HG02588 (cell line): ENCODE measurements around the gene AFG3L2.

Experiments
- ATAC-seq: cut with Tn5 transposase; IDR thresholded peaks from one replicate; pipeline ENCODE4 v1.9.1; 2021; ENCODE audit warnings: mild to moderate bottlenecking, moderate library complexity; ENCODE audit not compliant: unreplicated experiment

AFG3L2 gene

GRCh38 chr18:12327510-12328178 lies 49.4 kb downstream of the AFG3L2 start:
- ATAC-seq: peak; percentile 51

GRCh38 chr18:12326711-12327460 lies 50.1 kb downstream of the AFG3L2 start:
- no peak for ATAC-seq

GRCh38 chr18:12325726-12326245 lies 51.2 kb downstream of the AFG3L2 start:
- ATAC-seq: no peak

- ATAC-seq: no peak
Observed at GRCh38 chr18:12324991-12325725, 51.9 kb downstream of the AFG3L2 start.

GRCh38 chr18:12321333-12321732 lies 55.7 kb downstream of the AFG3L2 start:
- ATAC-seq: peak; percentile 79

- ATAC-seq: no peak
Observed at GRCh38 chr18:12318857-12319256, 58.2 kb downstream of the AFG3L2 start.

- no peak for ATAC-seq
Observed at GRCh38 chr18:12318334-12318697, 58.7 kb downstream of the AFG3L2 start.

- ATAC-seq: no peak
Observed at GRCh38 chr18:12317664-12318333, 59.2 kb downstream of the AFG3L2 start.

- no peak for ATAC-seq
Observed at GRCh38 chr18:12315911-12316310, 61.1 kb downstream of the AFG3L2 start.

GRCh38 chr18:12315490-12315889 lies 61.5 kb downstream of the AFG3L2 start:
- no peak for ATAC-seq

GRCh38 chr18:12314591-12315305 lies 62.3 kb downstream of the AFG3L2 start:
- no peak for ATAC-seq

- no peak for ATAC-seq
Observed at GRCh38 chr18:12313530-12314245, 63.3 kb downstream of the AFG3L2 start.

GRCh38 chr18:12312976-12313375 lies 64.1 kb downstream of the AFG3L2 start:
- no peak for ATAC-seq

- no peak for ATAC-seq
Observed at GRCh38 chr18:12310762-12311161, 66.3 kb downstream of the AFG3L2 start.

- no peak for ATAC-seq
Observed at GRCh38 chr18:12309683-12310198, 67.3 kb downstream of the AFG3L2 start.

- peak; percentile 56 for ATAC-seq
Observed at GRCh38 chr18:12308386-12309100, 68.5 kb downstream of the AFG3L2 start.

- peak; percentile 67 for ATAC-seq
Observed at GRCh38 chr18:12307701-12308385, 69.2 kb downstream of the AFG3L2 start, which contains the start of gene TUBB6. TSS of gene TUBB6 (plus strand) at chr18:12308241. CDS start at chr18:12308293, 52 bp downstream.
